Erythroblast (primary cell): ENCODE data around the gene SRSF4.
"Not testable (repeated sequence)": the region's sequence is repeated elsewhere in the genome, so short reads cannot be mapped to it uniquely, and the experiment has no call there.

Experiments used
- GATA1 ChIP-seq: IDR thresholded peaks from 2 replicates; pipeline ENCODE4 v1.6.1; 2011; ENCODE audit warnings: low read depth, mild to moderate bottlenecking, control low read depth, low read length, moderate library complexity
- POLR2A ChIP-seq: IDR thresholded peaks from 2 replicates; pipeline ENCODE4 v1.6.1; 2011; ENCODE audit warnings: mild to moderate bottlenecking, low read length

- not testable (repeated sequence) for TF ChIP-seq POLR2A, GATA1
These were observed 40.6 kb upstream of the SRSF4 start for GRCh38 chr1:29222260-29222659.
